Stimulated activated CD4-positive, alpha-beta T cell treated with anti-CD3 and anti-CD28 coated beads, TNF-alpha, amount 100 ng/mL, for 4 hours (primary cell): Measurements from ENCODE around the gene LRRC46.

Source experiments
- DNase-seq, 3 experiments: peaks; one replicate each; pipeline ENCODE4 v3.0.0-alpha.2; 2020; ENCODE audit warnings: low read depth in 3 of 3

LRRC46 gene

GRCh38 chr17:47851764-47852112 lies 20.3 kb downstream of the LRRC46 start:
- no peak for DNase-seq

- no peak for DNase-seq
Measured at GRCh38 chr17:47852113-47852949, 20.9 kb downstream of the LRRC46 start.

- no peak for DNase-seq
Measured at GRCh38 chr17:47853616-47854015, 22.1 kb downstream of the LRRC46 start.

GRCh38 chr17:47855737-47856136 lies 24.3 kb downstream of the LRRC46 start:
- DNase-seq = no peak

GRCh38 chr17:47856830-47857229 lies 25.4 kb downstream of the LRRC46 start:
- DNase-seq = no peak

GRCh38 chr17:47857551-47858455 lies 26.3 kb downstream of the LRRC46 start:
- DNase-seq = no peak

- DNase-seq = no peak
Measured at GRCh38 chr17:47860386-47860785, 28.9 kb downstream of the LRRC46 start.

- DNase-seq = no peak
Measured at GRCh38 chr17:47862621-47863440, 31.4 kb downstream of the LRRC46 start.

GRCh38 chr17:47864791-47865216 lies 33.3 kb downstream of the LRRC46 start:
- no peak for DNase-seq

GRCh38 chr17:47866941-47867340 lies 35.5 kb downstream of the LRRC46 start:
- no peak for DNase-seq

- DNase-seq = no peak
Measured at GRCh38 chr17:47867813-47868533, 36.5 kb downstream of the LRRC46 start.

- no peak for DNase-seq
Measured at GRCh38 chr17:47869114-47869513, 37.6 kb downstream of the LRRC46 start.

- DNase-seq = no peak
Measured at GRCh38 chr17:47870056-47870455, 38.6 kb downstream of the LRRC46 start.

GRCh38 chr17:47871048-47871447 lies 39.6 kb downstream of the LRRC46 start:
- DNase-seq = no peak

- no peak for DNase-seq
Measured at GRCh38 chr17:47872019-47872650, 40.7 kb downstream of the LRRC46 start.

- DNase-seq = no peak
Measured at GRCh38 chr17:47872651-47873161, 41.2 kb downstream of the LRRC46 start.

- no peak for DNase-seq
Measured at GRCh38 chr17:47873200-47874090, 42.0 kb downstream of the LRRC46 start.

GRCh38 chr17:47875011-47875985 lies 43.8 kb downstream of the LRRC46 start:
- DNase-seq = no peak
